Limb (tissue), 2 donors: ENCODE data around the gene PAK6.

ENCODE experiments used
- DNase-seq, 2 donors: peaks; one replicate each; pipeline ENCODE4 v3.0.0-alpha.2; 2016; ENCODE audit errors: extremely low spot score in 2 of 2

PAK6 gene

GRCh38 chr15:40276927-40277326 is 38.1 kb downstream of the PAK6 start:
- no peak for DNase-seq

DNA sequence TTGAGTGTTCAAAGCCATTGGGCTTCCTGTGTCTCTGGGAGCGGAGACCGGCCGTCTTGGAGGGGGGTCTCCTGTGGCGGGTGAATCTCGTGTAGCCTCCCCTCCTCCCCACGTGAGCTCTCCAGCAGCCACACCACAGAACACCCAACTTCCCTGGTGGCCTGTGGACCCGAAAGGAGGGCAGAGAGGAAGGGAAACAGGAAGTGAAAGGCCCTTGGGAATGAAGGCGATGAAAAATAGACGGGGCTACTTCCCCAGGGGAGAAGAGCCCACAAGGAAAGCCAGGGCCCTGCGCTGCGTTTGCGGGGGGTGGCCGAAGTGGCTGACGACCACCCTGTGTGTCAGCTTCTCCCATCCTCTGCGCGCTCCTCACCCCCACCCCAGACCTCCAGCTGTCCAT is 38.6 kb downstream of the PAK6 start:
- no peak for DNase-seq

DNA sequence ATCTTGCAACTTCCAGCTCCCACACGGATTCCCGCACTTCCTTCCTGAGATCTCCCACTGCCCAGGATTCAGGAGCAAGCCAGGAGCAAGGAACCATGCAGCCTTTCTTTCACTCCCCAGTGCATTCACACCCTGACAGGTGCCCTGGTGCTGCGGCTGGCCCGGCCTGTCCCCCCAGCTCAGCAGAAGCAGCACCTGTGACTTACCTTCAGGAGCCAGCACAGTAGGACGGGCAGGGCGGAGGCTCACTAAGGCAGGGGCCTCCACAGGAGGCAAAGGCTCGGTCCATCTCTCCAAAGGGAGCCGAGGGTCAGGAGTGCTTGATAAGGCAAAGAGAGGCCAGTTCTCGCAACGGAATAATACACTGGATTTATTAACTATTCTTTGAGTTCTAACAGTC is 39.2 kb downstream of the PAK6 start:
- DNase-seq = no peak

- DNase-seq = peak; percentile 39 to 88
Observed at GRCh38 chr15:40279437-40280141, 40.7 kb downstream of the PAK6 start.

GRCh38 chr15:40280260-40281056 is 41.6 kb downstream of the PAK6 start:
- DNase-seq = no peak

DNA sequence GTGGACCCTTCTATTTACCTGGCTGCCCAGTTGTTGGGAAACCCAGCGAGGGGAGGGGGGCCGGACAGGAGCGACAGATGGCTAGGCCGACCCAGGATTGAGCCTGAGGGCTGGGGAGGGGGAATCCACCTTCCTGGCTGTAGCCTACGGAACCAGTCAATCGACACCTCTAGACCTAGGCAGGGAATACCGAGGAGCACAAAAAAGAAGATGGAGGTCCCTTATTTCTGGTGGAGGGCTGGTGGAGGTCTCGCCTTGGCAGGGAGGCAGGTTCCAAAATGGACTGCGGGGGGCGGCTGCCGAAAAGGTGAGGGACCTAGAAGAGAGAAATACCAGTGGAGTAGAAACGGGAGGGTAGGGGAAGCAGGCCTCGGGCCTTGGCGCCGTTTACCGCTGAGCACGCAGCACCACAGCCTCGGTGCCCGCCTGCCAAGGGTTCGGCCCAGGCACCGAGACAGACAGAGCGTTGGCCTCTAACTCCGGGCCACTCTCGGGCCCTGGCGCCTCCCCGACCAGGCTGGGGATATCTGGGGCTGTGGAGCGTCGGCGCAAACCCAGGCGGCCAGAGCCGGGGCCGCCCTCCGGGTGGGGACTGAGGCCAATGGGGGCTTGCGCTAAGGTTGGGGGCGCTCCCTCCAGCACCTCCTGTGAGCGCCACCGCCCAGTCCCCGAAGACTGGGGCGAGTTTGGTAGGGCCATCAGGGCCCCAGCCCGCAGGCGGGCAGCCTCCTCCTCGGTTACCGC is 42.4 kb downstream of the PAK6 start:
- DNase-seq = no peak

- DNase-seq = no peak
Observed at GRCh38 chr15:40281801-40282146, 42.9 kb downstream of the PAK6 start.

GRCh38 chr15:40282147-40282868 is 43.4 kb downstream of the PAK6 start:
- peak in 1 of 2 donors; percentile 60 for DNase-seq

- DNase-seq = peak in 1 of 2 donors; percentile 65
Observed at GRCh38 chr15:40282869-40283614, 44.2 kb downstream of the PAK6 start, which contains the start of gene ANKRD63. Gene ANKRD63 (minus strand): TSS chr15:40283064. CDS start chr15:40282586, 478 bp downstream.

GRCh38 chr15:40283615-40284300 is 44.9 kb downstream of the PAK6 start:
- DNase-seq = no peak

- no peak for DNase-seq
Observed at GRCh38 chr15:40285151-40285550, 46.3 kb downstream of the PAK6 start.

DNA sequence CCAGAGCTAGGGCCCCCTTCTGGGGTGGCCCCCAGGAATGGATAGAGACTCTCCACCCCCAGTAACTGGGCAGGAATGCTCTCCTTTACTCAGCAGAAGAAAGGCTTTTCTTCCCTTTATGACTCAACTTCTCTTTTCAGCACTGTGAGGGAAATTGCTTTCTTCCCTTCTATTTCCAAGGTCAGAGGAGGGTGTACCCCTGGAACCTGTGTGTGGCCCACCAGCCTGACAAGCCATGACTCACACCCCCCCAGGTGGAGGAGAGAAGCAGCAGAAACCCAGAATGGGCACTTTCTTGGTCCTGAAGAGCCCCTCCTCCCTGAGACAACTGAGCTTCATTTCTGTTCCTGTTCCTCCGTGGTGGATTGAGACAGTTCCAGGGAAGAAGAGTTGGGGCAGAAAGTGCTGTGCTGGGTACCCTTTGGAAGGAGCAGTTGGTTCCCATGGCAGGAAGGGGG is 46.7 kb downstream of the PAK6 start:
- no peak for DNase-seq

- no peak for DNase-seq
Observed at GRCh38 chr15:40286061-40286532, 47.2 kb downstream of the PAK6 start.

DNA sequence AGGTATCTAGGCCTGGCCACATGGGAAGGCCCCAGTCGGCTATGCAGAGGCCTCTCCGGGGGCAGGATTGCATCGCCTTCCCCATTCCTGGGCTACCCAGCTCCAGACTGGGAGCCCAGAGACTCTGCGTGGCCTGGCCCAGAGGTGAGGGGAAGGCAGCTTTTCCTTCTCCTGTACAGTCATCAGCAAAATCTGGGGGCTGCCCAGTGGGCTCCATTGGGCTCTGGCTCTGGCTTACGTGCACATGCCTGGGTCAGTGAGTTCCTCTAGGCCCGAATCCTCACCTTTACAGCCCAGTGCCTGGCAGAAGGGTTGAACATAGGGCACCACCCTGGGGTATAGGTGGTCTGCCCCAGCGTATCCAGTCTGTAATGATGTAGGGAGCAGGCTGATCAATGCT is 47.9 kb downstream of the PAK6 start:
- no peak for DNase-seq

GRCh38 chr15:40287505-40287904 is 48.6 kb downstream of the PAK6 start:
- DNase-seq = no peak

DNA sequence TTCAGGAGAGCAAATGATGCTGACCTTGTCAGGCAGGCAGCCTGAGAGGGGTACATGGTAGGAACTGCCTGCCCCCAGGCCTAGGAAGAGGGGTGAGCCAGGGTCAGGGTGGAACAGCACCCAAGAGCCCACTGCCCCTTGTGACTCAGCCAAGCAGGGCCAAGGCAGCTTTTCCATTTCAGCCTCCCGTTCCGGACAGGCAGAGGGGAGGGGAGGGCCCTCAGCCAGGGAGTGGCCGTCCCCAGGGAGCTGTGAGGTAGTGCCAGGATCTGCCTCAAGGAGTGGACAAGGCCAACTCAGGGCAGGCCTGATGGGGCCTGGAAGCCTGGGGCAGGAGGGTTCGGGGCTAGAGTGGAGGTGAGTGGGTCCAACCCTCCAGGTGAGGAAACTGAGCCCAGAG is 49.1 kb downstream of the PAK6 start:
- DNase-seq = no peak

DNA sequence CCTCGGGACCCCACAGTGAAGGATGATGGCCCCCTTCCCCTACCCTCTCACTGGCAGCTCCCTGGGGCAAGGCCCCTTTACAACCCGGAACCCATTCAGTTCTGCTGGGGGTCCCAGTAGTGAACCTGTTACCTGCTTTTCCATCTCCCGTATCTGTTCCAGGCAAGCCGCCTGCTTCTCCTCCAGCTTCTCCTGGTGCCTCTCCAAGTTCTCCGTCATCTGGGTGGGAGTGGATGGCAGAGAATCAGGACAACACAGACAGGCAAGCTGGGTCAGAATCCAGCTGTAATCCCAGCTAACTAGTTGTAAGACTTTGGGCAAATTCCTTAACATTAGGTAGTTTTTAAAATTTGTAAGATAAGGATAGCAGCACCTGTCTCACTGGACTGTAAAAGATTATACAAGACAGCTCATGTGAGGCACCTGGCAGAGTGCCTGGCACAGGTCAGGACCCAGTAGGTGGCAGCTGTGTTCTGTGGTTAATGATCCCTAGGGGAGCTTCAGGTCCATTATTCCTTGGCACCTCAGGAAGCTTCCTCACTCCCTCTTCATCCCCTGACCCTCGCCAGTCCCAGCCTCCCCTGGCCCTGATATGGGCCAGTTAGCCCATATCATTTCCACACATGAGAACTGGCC is 50.4 kb downstream of the PAK6 start:
- no peak for DNase-seq

DNA sequence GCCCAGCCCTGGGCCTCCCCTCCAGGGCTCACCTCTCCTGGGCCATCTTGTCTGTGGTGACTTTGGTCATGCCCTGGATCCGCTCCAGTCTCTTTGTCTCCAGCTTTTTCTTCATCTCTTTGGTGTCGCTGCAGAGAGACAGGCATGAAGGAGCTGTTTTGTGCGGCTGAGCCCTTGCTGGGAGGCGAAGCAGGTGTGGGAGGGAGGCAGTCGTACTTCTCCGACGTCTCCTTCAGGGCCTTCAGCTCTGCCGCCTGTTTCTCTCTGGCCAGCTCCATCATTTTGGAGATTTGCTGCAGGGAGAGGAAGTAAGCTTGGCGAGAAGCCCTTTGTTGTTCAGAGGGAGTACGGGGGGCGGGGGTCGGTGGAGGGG is 51.7 kb downstream of the PAK6 start:
- peak in 1 of 2 donors; percentile 49 for DNase-seq

DNA sequence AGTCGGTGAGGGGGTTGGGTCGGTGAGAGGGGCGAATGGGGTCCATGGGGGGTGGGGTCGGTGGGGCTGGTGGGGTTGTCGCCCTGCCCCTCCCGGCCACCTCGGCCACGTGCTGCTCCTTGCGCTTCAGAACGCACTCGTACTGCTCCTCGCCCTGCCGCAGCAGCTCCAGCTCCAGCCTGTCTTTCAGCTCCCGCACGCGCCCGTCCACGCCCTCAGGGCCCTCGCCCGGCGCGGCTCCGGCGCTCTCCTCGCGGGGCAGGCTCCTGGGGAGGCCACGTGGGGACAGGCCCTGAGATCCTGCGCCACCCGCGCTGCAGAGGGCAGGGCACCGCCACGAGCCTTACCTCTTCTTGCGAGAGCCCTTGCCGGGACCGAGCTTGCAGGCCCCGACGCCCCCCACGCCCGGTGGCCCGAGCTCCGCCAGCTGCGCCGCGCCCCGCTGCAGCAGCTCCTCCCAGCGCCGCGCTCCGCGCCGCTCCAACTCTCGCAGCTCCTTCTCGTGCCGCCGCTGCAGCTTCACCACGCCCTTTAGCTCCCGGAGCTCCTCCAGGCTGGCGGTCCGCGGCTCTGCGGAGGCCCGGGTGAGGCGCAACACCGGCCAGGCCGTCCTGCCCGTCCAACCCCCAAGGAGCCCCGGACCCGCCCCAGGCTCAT is 52.2 kb downstream of the PAK6 start:
- peak in 1 of 2 donors; percentile 74 for DNase-seq
